ENCODE results near the gene BAD.
A peak's percentile ranks its signal among the peaks of the same experiment; 100 is the strongest.

- no peak for TF ChIP-seq CTCF (IDR thresholded peaks at IDR 0.05)
- TF ChIP-seq EP300 (IDR thresholded peaks at IDR 0.05; ENCODE audit: low read depth): no peak
- peak in 2 of 3 donors; percentile 49 to 76 for TF ChIP-seq POLR2AphosphoS5 (IDR thresholded peaks at IDR 0.05)
Measured at GRCh38 chr11:64233913-64234586, 50.4 kb downstream of the BAD start, which contains the start of gene VEGFB.

All from transverse colon (tissue), 4 donors.